Activated CD8-positive, alpha-beta memory T cell treated with anti-CD3 and anti-CD28 coated beads, Interleukin-2, amount 50 U/mL, for 48 hours (primary cell): Measurements from ENCODE around the gene OSBPL8.

ENCODE experiments used
- DNase-seq: peaks from one replicate; pipeline ENCODE4 v3.0.0-alpha.2; 2020

OSBPL8 gene

GRCh38 chr12:76554405-76555230 is 5.0 kb downstream of the OSBPL8 start:
- no peak for DNase-seq

- DNase-seq, result no peak
Measured at GRCh38 chr12:76552343-76552938, 7.1 kb downstream of the OSBPL8 start.

DNA sequence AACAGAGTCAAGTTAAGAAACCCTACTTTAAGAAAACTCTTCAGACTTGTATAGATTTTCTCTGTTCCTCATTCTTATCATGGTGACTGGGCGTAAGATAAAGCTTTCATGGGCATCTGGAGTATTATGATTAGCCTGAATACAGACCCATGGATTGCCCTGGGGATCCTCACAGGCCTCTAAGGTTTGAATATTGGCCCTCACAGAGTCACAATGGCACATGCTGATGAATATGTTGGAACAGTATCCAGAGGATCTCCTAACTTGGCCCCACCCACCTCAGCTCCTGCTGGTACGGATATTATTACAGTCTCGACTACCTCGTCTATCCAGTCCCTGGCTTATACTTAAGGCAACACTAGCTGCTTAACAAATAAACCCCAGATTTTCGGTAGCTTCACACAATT is 8.1 kb downstream of the OSBPL8 start:
- no peak for DNase-seq

DNA sequence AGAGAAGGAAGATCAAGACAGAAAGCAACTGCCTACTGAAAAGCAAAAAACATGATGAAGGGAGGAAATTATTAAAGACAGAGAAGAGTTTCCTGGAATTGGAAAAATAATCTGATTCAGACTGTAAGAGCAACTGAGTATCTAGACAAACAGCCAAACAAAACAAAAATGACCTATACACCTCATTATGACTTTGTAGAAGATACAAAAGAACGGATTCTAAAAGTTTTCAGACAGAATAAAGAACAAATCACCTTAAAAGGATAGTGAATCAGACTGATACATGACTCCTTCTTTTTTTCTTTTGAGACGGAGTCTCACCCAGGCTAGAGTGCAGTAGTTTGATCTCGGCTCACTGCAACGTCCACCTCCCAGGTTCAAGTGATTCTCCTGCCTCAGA is 10.4 kb downstream of the OSBPL8 start:
- DNase-seq, result no peak

DNA sequence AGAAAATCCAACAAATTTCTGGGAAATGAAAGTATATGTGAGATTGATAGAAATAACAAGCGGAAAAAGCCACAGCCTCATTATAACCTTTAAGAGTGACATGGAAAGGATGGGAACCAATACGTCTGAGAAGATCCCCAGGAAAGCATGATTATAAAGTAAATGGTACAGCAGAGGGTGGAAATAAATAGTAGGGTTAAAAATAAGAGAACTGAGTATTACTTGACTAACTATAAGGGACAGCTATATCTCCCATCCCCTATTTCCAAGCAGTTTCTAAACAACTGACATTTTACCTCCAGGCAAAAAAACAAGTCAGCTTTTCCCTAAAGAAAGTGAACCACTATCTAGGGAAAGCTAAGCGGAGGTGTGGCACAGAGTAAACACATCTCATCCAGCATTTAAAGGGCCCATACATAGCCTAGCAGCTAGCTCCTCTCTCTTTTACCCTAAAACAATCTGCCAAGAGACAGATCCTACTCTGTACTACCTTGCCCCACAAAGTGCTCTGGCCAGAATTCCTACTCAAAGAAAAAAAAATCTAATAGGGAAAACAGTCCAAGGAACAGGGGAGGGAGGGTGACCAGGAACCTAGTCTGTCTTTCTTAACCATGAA is 11.2 kb downstream of the OSBPL8 start:
- no peak for DNase-seq

DNA sequence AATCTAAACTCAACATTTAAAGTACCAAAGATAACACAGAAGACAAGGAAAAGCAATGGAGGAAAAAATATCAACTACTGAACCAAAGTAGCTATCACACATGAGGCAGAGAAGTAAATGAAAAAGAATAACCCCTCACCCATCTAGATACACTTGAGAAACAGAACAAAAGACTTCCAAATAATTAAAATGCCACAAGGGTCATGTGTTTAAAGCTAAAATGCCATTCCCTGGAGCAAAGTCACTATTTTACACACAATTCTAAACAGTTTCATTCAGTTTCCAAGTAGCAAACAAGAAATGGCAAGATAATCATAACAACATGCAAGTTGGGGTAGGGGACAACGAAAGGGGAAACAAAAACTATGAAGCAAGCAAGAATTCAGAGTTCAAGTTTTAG is 12.0 kb downstream of the OSBPL8 start:
- DNase-seq, result no peak

GRCh38 chr12:76546889-76547288 is 12.7 kb downstream of the OSBPL8 start:
- no peak for DNase-seq

DNA sequence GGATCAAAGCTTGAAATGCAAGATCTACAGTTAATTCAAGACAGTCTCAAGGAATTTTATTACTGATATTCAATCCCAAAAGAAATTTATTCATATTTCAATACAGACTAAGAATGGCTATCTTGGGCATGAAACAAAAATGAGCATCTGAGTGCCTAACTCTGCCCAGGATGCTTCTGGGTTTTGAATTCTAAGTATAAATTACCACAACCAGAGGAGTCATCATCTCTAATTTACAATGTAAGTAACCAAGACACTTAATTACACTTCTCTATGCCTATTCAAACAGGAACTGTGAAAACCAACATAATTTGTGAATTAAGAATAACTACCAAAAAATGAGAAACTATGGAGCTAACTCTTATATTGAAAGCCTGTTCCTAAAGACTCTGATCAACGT is 14.1 kb downstream of the OSBPL8 start:
- DNase-seq, result no peak

- DNase-seq, result no peak
Measured at GRCh38 chr12:76544601-76545261, 14.8 kb downstream of the OSBPL8 start.

DNA sequence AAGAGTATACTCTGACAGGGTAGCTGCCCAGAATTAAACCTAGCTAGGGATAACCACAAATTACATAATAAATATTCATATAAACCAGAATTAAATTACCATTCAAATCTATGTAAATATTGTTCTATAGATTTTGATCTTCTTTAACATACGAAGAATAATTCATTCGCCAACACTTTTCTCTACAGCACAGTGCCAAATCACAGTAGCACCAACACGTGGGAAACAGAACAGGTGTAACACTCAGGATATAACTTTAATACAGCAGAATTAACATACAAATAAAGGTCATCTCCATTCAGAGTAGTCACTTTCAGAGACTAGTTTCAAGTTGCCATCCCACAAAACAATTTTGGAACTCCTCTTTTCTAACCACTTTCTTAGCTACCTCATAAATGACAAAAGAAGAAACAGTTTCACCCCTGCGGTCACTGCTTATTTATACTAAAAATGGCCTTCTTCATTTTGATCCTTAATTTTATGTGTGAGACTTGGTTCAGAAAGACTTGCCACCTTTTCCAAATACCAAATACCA is 15.7 kb downstream of the OSBPL8 start:
- DNase-seq, result no peak

GRCh38 chr12:76542908-76543307 is 16.7 kb downstream of the OSBPL8 start:
- DNase-seq, result no peak

DNA sequence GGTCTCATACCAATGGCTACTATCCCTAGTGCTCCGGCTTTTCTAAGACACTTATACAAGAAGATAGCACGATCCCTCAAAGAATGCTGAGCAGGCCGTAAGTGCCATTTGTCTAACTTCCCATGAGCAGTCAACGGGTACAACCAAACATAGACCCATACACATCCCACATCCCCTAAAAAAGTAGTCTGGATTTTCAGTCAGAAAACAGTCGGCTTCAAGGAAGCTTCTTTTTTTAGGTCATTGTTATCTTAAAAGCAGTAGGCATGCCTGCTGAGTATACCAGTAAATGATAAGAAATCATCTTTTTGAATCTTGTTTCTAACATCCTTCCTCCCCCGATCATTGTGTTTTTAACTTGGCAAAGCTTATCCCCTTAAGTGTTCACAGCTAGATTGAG is 19.8 kb downstream of the OSBPL8 start:
- DNase-seq, result no peak

- DNase-seq, result no peak
Measured at GRCh38 chr12:76537923-76538322, 21.6 kb downstream of the OSBPL8 start.

DNA sequence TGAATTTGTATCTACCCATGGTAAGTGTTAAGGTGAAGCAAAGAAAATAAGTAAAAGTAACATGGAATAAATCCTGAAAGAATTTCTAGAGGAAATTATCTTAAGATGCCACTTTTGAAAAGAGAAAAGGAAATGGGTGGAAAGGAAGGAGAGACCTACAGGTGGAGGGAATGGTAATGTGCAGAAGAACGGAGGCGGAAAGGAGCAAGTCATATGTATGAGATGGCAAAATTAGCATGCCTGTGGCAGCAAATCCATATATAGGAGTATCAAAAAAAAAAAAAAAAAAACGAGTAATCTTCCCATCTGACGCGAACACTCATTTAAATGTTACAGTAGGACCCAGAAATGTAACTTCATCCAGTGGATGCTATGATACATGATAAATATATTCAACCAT is 23.0 kb downstream of the OSBPL8 start:
- DNase-seq, result no peak

GRCh38 chr12:76535170-76535569 is 24.4 kb downstream of the OSBPL8 start:
- DNase-seq, result no peak

DNA sequence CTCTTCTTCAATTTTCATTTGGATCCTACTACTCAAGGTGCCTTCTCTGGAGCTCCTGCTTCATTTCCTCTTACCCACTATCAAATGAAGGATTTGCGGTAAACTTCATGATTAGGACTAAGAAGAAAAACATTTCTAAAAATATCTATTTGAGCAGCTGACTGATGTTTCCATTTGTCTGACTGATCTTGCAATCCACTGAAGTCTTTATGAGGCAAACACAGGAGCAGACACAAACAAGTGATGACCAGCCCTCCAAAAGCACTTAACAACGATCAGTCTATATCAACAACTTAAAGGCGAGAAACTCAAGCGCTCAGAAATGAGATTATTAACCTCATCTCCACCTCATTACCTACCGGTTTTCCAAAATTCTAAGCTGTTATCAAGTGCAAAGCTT is 26.2 kb downstream of the OSBPL8 start:
- no peak for DNase-seq

DNA sequence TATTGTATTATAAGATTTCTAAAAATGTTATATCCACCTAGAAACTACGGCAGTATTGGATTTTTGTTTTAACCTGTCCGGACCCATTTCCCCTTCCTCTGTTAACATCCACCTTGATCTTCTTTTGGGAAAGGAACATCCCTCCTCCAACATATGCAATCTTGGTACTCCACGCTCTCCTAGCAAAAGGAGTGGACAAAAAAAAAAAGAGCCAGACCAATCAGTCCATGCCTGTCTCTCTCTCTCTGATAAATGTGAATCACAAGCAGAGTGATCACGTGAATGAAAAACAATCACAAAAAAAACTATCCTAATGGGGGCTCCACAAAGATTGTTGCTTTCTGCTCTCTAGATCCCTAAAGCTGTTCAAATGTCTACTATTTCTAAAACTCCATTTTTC is 27.1 kb downstream of the OSBPL8 start:
- DNase-seq, result no peak

DNA sequence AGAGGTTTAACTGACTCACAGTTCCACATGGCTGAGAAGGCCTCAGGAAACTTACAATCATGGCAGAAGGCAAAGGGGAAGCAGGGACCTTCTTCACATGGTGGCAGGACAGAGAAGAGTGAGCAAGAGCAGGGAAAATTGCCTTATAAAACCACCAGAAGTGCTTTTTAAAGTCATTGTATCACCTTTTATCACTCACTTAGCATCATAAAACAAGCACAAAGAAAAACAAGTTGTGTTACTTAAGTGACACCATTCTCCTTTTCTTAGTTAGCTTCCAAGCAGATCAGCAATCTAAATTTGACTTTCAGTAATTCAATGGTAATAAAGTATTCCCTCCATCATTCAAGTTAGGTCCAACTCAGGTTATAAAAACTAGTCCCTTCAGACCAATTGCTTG is 28.5 kb downstream of the OSBPL8 start:
- no peak for DNase-seq

DNA sequence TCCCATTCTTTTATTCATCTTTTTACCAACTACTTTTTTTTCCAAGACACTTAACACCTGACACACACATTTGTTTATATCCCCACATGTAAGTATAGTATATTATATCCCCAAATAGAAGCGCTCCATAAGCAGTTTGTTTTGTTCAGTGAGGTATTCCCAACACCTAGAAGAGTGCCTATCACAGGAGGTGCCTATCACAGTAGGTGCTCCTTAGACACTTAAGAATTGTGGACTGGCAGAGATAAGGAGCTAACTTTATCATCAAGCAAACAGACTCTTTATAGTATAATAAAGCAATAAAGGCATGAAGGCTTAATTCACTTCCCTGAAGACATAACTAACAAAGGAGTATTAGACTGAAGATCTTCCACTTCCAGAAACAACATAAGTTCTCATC is 29.1 kb downstream of the OSBPL8 start:
- no peak for DNase-seq

DNA sequence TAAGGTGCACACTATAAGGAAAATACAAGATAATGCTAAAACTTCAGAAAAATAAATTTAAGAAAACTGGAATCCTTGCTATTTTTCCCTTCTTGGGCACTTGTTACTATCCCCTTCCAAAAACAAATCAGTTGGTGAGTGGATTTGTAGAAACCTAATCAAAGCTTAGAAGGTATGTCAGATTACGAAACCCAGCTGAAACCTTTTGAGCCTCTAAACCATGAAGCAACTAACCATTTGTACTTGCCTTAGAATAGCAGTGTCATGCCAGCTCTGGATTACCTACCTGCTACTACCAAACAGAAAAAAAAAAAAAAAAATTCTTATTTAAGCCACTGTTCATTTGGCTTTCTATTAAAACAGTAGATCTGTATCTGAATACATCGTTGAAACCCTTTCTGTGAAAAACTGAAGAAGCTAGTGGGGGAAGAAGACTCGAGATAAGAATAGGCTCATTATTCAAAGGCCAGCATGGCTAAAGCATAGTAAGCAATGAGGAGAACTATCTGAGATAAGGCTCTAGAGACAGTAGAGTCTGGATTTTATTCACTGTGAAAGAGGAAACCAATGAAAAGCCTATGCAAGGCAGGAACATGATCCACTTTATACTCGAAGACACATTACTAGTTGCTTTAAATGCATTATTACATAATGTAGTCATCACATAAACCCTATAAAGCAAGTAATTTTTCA is 30.2 kb downstream of the OSBPL8 start:
- no peak for DNase-seq

- no peak for DNase-seq
Measured at GRCh38 chr12:76523408-76523807, 36.2 kb downstream of the OSBPL8 start.

DNA sequence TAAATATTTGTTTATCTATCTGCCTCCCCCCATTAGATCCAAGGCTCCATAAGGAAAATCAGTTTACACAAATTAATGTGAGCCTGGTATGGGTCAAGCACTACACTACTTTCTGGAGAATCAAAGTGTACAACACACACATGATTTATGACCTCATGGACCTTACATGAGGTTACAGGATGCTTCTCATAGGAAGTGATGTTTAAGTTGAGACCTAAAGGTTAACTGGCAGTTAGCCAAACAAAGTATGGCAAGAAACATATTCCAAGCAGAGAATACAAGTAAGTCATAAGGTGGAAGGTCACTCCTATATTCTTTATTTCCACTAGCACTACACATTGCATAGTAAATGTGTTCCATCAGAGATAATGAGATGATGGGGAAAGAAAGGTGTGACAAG is 39.2 kb downstream of the OSBPL8 start:
- no peak for DNase-seq

- DNase-seq, result no peak
Measured at GRCh38 chr12:76519538-76519937, 40.0 kb downstream of the OSBPL8 start.
